ENCODE data around the gene MECP2. TPM values are rescaled to one million over a fixed set of nuclear protein-coding genes. Genes with fewer than 3 reads are reported as not detected.

Gene MECP2
- total RNA-seq, 4 donors from 2014 or later, result 57.7 to 79.4 (median 64.8) TPM

- no peak overlapping the region for H3K27ac ChIP-seq (replicated peaks in 1 of 4)
Measured at GRCh38 chrX:154028502-154029184, 68.9 kb downstream of the MECP2 start.

GRCh38 chrX:154027986-154028385 lies 69.5 kb downstream of the MECP2 start:
- no peak for DNase-seq (ENCODE audit: extremely low spot score)
- no peaks in the 10 kb centered on the region for H3K27me3 ChIP-seq
- intact Hi-C loops (cut with DNase I), result no loop called here
- no peak overlapping the region for H3K27ac ChIP-seq (replicated peaks in 1 of 4)
- peaks cover 5 to 20% (median 19%) of the 10 kb centered on the region in 4 donors for H3K4me1 ChIP-seq
- H3K4me3 ChIP-seq, result no peak overlapping the region
- no peaks in the 10 kb centered on the region for H3K9me3 ChIP-seq
- peaks cover 14 to 55% (median 43%) of the 10 kb centered on the region in 4 donors for H3K36me3 ChIP-seq
- WGBS, result 63% methylated on average over 1 of the region's 1 CpG
- TF ChIP-seq POLR2AphosphoS5 (IDR thresholded peaks at IDR 0.05) (no peak), EP300 (IDR thresholded peaks at IDR 0.05) (no peak), POLR2A (IDR thresholded peaks at IDR 0.05; ENCODE audit: low read depth) (no peak), CTCF (IDR thresholded peaks at IDR 0.05) (no peak)

More at GRCh38 chrX:154028502-154029184, 68.9 kb downstream of the MECP2 start:
- Histone ChIP-seq H3K4me3 (no peak overlapping the region), H3K9me3 (no peaks in the 10 kb centered on the region), H3K27me3 (no peaks in the 10 kb centered on the region), H3K36me3 (peaks cover 14 to 55% (median 43%) of the 10 kb centered on the region in 4 donors), H3K4me1 (peaks cover 7 to 24% (median 20%) of the 10 kb centered on the region in 4 donors)
- intact Hi-C loops (cut with DNase I), result no loop called here
- 73% methylated on average over 11 of the region's 13 CpGs for WGBS
- TF ChIP-seq POLR2A (IDR thresholded peaks at IDR 0.05; ENCODE audit: low read depth) (no peak), POLR2AphosphoS5 (IDR thresholded peaks at IDR 0.05) (no peak), CTCF (IDR thresholded peaks at IDR 0.05) (no peak), EP300 (IDR thresholded peaks at IDR 0.05) (no peak)
- DNase-seq (ENCODE audit: extremely low spot score), result no peak

- WGBS, result 77% methylated on average over 6 of the region's 6 CpGs
- H3K27ac ChIP-seq (replicated peaks in 1 of 4), result no peak overlapping the region
- DNase-seq (ENCODE audit: extremely low spot score), result no peak
- H3K27me3 ChIP-seq, result no peaks in the 10 kb centered on the region
- H3K9me3 ChIP-seq, result no peaks in the 10 kb centered on the region
- peaks cover 3 to 18% (median 12%) of the 10 kb centered on the region in 4 donors for H3K4me1 ChIP-seq
- intact Hi-C loops (cut with DNase I), result no loop called here
- H3K36me3 ChIP-seq, result peaks cover 14 to 51% (median 40%) of the 10 kb centered on the region in 4 donors
- TF ChIP-seq EP300 (IDR thresholded peaks at IDR 0.05), result no peak
- H3K4me3 ChIP-seq, result no peak overlapping the region
Measured at GRCh38 chrX:154027022-154027402, 70.5 kb downstream of the MECP2 start.

DNA sequence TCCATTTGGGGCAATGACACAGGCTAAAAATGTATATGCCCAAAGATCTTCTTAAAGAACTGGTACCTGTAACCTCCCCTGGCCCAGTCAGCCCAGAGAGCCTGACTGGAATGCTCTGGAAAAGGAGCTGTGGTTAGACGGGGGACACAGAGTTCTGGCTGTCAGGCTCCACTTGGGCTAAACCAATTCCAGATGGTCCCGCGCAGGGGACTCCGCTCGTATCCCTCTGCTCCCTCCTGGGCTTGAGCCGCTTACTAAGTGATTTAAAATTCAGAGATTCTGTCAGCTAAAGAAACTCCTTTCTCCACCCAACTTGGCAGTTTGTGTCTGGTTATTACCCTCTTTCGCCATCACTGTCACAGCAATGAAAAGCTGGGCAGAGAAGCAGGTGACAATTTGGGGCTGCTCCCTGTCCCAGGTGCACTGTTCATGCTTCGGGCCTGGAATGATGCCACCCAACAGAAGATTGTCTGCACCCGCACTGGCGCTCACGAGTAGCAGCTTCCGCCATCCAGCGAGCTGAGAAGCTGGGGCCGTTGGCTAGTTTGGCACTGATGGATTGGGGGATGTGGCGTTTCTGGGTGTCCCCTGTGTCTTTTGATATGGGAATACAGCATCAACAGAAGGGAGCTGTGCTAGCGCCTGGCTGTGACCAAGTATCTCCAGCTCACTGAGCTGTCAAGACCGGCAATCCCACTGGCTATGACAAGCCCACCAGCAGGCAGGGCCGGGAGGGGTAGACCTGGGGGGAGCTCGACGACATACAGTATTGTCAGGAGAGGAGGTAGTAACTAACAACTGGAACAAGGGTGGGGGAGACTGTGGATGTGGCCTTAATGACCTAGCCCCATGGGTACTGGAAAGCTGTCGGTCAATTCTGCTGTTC lies 71.1 kb downstream of the MECP2 start:
- WGBS, result 88% methylated on average over 20 of the region's 21 CpGs
- intact Hi-C loops (cut with DNase I), result no loop called here

More for the DNA sequence above, 71.1 kb downstream of the MECP2 start:
- peaks cover 14 to 45% (median 34%) of the 10 kb centered on the region in 4 donors for H3K36me3 ChIP-seq
- H3K9me3 ChIP-seq, result no peaks in the 10 kb centered on the region
- H3K4me3 ChIP-seq, result no peak overlapping the region
- H3K27me3 ChIP-seq, result no peaks in the 10 kb centered on the region
- no peak overlapping the region for H3K27ac ChIP-seq (replicated peaks in 1 of 4)
- TF ChIP-seq POLR2A (IDR thresholded peaks at IDR 0.05; ENCODE audit: low read depth), result no peak
- no peak for TF ChIP-seq CTCF (IDR thresholded peaks at IDR 0.05)
- TF ChIP-seq EP300 (IDR thresholded peaks at IDR 0.05), result no peak
- no peak for TF ChIP-seq POLR2AphosphoS5 (IDR thresholded peaks at IDR 0.05)
- DNase-seq (ENCODE audit: extremely low spot score), result no peak
- H3K4me1 ChIP-seq, result peaks cover 3 to 20% (median 11%) of the 10 kb centered on the region in 4 donors

Measured in esophagus muscularis mucosa (tissue), 4 donors.